NT2/D1 (cell line): ENCODE data around the gene ANO1.

ENCODE experiments used
- SUZ12 ChIP-seq: IDR thresholded peaks from 2 replicates; pipeline ENCODE4 v1.6.1; 2011; ENCODE audit not compliant: insufficient read length, insufficient read depth; ENCODE audit errors: extremely low read depth
- YY1 ChIP-seq: IDR thresholded peaks from 2 replicates; pipeline ENCODE4 v1.6.1; 2011; ENCODE audit not compliant: insufficient read length, insufficient read depth
- ZNF274 ChIP-seq: IDR thresholded peaks from 2 replicates; pipeline ENCODE4 v1.6.1; 2011; ENCODE audit warnings: mild to moderate bottlenecking, low read depth, low read length

GRCh38 chr11:70100791-70101190, 22.7 kb downstream of the ANO1 start:
- TF ChIP-seq YY1 (no peak), SUZ12 (no peak), ZNF274 (no peak)
